Measurements from ENCODE around the gene GFY.
"Not testable (repeated sequence)": the region's sequence is repeated elsewhere in the genome, so short reads cannot be mapped to it uniquely, and the experiment has no call there.

Gene GFY

DNA sequence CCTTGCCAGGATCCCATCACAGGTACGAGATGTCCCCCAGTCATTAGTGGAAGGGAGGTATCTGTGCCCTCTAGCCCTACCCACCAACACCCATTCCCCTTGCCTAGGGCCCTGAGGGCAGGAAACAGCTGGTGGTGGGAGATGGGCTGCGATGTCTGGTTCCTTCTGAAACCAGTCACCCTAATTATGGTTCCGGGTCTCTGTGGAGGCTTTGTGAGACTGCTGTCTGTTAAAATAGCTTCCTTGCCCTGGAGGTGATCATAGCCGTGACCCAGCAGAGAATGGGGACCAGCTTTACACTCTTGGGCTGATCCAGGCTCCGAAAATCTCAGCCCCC lies 33.3 kb downstream of the GFY start:
- H3K4me2 ChIP-seq (ENCODE audit: low read depth, low read length): peak overlapping the region; percentile 62
- H4K20me1 ChIP-seq (ENCODE audit: insufficient read depth, low read length): no peaks in the 10 kb centered on the region
- no peaks in the 10 kb centered on the region for H3K9me3 ChIP-seq (replicated peaks; ENCODE audit: insufficient read depth, low read length)
- peak overlapping the region; percentile 95 for H3K27ac ChIP-seq (ENCODE audit: low read length)
- H3K27me3 ChIP-seq (replicated peaks; ENCODE audit: insufficient read depth, low read length): no peaks in the 10 kb centered on the region
- H3K9ac ChIP-seq (ENCODE audit: low read length): peak overlapping the region; percentile 59
- peaks cover 24% of the 10 kb centered on the region for H3K79me2 ChIP-seq (ENCODE audit: low read length)
- TF ChIP-seq EZH2 (optimal IDR thresholded peaks at IDR 0.05; ENCODE audit: low read depth, low read length): no peak
- TF ChIP-seq, protein P1, sequence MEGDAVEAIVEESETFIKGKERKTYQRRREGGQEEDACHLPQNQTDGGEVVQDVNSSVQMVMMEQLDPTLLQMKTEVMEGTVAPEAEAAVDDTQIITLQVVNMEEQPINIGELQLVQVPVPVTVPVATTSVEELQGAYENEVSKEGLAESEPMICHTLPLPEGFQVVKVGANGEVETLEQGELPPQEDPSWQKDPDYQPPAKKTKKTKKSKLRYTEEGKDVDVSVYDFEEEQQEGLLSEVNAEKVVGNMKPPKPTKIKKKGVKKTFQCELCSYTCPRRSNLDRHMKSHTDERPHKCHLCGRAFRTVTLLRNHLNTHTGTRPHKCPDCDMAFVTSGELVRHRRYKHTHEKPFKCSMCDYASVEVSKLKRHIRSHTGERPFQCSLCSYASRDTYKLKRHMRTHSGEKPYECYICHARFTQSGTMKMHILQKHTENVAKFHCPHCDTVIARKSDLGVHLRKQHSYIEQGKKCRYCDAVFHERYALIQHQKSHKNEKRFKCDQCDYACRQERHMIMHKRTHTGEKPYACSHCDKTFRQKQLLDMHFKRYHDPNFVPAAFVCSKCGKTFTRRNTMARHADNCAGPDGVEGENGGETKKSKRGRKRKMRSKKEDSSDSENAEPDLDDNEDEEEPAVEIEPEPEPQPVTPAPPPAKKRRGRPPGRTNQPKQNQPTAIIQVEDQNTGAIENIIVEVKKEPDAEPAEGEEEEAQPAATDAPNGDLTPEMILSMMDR (IDR thresholded peaks at IDR 0.05; ENCODE audit: low read length): no peak
- no peak for TF ChIP-seq EZH2phosphoT487 (IDR thresholded peaks at IDR 0.05; ENCODE audit: low read length)
- H3K4me1 ChIP-seq (ENCODE audit: low read length): peaks cover 20% of the 10 kb centered on the region
- no peaks in the 10 kb centered on the region for H3K36me3 ChIP-seq (replicated peaks; ENCODE audit: insufficient read depth, low read length)
- peak; percentile 48 for DNase-seq
- peaks cover 10% of the 10 kb centered on the region for H3F3A ChIP-seq (ENCODE audit: insufficient read depth, low read length)
- no peaks in the 10 kb centered on the region for H3K9me2 ChIP-seq (replicated peaks; ENCODE audit: insufficient read depth, low read length)
- H2AFZ ChIP-seq (ENCODE audit: low read length): peak overlapping the region; percentile 52
- peak overlapping the region; percentile 37 for H3K4me3 ChIP-seq (ENCODE audit: low read length)

DNA sequence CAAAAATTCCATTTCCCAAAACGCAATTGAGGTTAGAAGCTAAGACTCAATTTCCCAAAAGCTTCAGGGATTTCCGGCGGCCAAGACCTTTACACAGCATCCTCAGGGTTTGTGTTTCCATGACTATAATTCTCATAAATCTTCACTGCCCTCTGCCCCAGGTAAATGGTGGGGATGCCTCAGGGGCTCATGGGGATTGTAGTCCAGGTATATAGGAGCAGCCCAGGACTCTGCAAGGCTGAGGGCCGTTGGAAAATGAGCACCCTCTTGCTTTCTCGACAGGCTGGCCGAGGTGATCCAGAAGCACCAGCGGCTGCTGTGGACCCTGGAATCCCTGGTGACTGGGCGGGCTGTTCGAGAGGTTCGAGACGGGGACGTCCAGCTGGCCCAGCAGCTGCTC lies 34.2 kb downstream of the GFY start:
- Histone ChIP-seq H3K4me2 (ENCODE audit: low read depth, low read length) (no peak overlapping the region), H3K9me2 (replicated peaks; ENCODE audit: insufficient read depth, low read length) (no peaks in the 10 kb centered on the region), H3K36me3 (replicated peaks; ENCODE audit: insufficient read depth, low read length) (no peaks in the 10 kb centered on the region), H3K27me3 (replicated peaks; ENCODE audit: insufficient read depth, low read length) (no peaks in the 10 kb centered on the region), H3K27ac (ENCODE audit: low read length) (no peak overlapping the region), H3K4me1 (ENCODE audit: low read length) (peaks cover 16% of the 10 kb centered on the region), H3K4me3 (ENCODE audit: low read length) (no peak overlapping the region), H2AFZ (ENCODE audit: low read length) (no peak overlapping the region), H3K9me3 (replicated peaks; ENCODE audit: insufficient read depth, low read length) (no peaks in the 10 kb centered on the region), H3F3A (ENCODE audit: insufficient read depth, low read length) (peaks cover 10% of the 10 kb centered on the region), H3K79me2 (ENCODE audit: low read length) (peaks cover 16% of the 10 kb centered on the region), H3K9ac (ENCODE audit: low read length) (no peak overlapping the region), H4K20me1 (ENCODE audit: insufficient read depth, low read length) (no peaks in the 10 kb centered on the region)
- no peak for DNase-seq
- TF ChIP-seq EZH2phosphoT487 (IDR thresholded peaks at IDR 0.05; ENCODE audit: low read length): no peak
- TF ChIP-seq, protein P1 (IDR thresholded peaks at IDR 0.05; ENCODE audit: low read length): no peak
- no peak for TF ChIP-seq EZH2 (optimal IDR thresholded peaks at IDR 0.05; ENCODE audit: low read depth, low read length)

DNA sequence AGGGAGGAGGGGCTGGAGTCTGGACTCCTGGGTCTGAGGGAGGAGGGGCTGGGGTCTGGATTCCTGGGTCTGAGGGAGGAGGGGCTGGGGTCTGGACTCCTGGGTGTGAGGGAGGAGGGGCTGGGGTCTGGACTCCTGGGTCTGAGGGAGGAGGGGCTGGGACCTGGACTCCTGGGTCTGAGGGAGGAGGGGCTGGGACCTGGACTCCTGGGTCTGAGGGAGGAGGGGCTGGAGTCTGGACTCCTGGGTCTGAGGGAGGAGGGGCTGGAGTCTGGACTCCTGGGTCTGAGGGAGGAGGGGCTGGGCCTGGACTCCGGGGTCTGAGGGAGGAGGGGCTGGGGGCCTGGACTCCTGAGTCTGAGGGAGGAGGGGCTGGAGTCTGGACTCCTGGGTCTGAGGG lies 35.9 kb downstream of the GFY start:
- not testable (repeated sequence) for H3K4me3 ChIP-seq (ENCODE audit: low read length); H3K9me3 ChIP-seq (replicated peaks; ENCODE audit: insufficient read depth, low read length); DNase-seq; H3K36me3 ChIP-seq (replicated peaks; ENCODE audit: insufficient read depth, low read length); H4K20me1 ChIP-seq (ENCODE audit: insufficient read depth, low read length); H3K27ac ChIP-seq (ENCODE audit: low read length); H3K27me3 ChIP-seq (replicated peaks; ENCODE audit: insufficient read depth, low read length); H3K4me2 ChIP-seq (ENCODE audit: low read depth, low read length); H3K9me2 ChIP-seq (replicated peaks; ENCODE audit: insufficient read depth, low read length); H3K9ac ChIP-seq (ENCODE audit: low read length); H2AFZ ChIP-seq (ENCODE audit: low read length)
- H3K79me2 ChIP-seq (ENCODE audit: low read length): peaks cover 11% of the 10 kb centered on the region; the same call in 1 of the 2 replicates
- peaks cover 14% of the 10 kb centered on the region for H3K4me1 ChIP-seq (ENCODE audit: low read length)
- peaks cover 10% of the 10 kb centered on the region for H3F3A ChIP-seq (ENCODE audit: insufficient read depth, low read length)

DNA sequence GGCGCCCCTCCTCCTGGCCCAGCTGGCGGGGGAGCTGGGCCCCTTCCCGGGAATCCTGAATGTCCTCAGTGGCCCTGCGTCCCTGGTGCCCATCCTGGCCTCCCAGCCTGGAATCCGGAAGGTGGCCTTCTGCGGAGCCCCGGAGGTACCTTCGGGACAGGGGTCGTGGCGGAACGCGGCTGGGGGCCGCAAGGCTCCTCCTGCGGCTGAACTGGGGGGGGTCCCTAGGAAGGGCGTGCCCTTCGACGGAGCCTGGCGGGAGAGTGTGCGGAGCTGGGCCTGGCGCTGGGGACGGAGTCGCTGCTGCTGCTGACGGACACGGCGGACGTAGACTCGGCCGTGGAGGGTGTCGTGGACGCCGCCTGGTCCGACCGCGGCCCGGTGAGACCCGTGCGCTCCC lies 36.5 kb downstream of the GFY start:
- DNase-seq: no peak
- H3K4me3 ChIP-seq (ENCODE audit: low read length): no peak overlapping the region
- no peak overlapping the region for H2AFZ ChIP-seq (ENCODE audit: low read length)
- no peaks in the 10 kb centered on the region for H3K9me2 ChIP-seq (replicated peaks; ENCODE audit: insufficient read depth, low read length)
- H3K9ac ChIP-seq (ENCODE audit: low read length): no peak overlapping the region
- H3K27me3 ChIP-seq (replicated peaks; ENCODE audit: insufficient read depth, low read length): no peaks in the 10 kb centered on the region
- no peaks in the 10 kb centered on the region for H3K9me3 ChIP-seq (replicated peaks; ENCODE audit: insufficient read depth, low read length)
- no peaks in the 10 kb centered on the region for H3K36me3 ChIP-seq (replicated peaks; ENCODE audit: insufficient read depth, low read length)
- H3F3A ChIP-seq (ENCODE audit: insufficient read depth, low read length): peaks cover 10% of the 10 kb centered on the region
- TF ChIP-seq, protein P1 (IDR thresholded peaks at IDR 0.05; ENCODE audit: low read length): no peak
- TF ChIP-seq EZH2 (optimal IDR thresholded peaks at IDR 0.05; ENCODE audit: low read depth, low read length) (no peak), EZH2phosphoT487 (IDR thresholded peaks at IDR 0.05; ENCODE audit: low read length) (no peak)
- no peak overlapping the region for H3K4me2 ChIP-seq (ENCODE audit: low read depth, low read length)
- H3K27ac ChIP-seq (ENCODE audit: low read length): no peak overlapping the region
- H3K4me1 ChIP-seq (ENCODE audit: low read length): peaks cover 14% of the 10 kb centered on the region
- peaks cover 8% of the 10 kb centered on the region; the same call in 1 of the 2 replicates for H3K79me2 ChIP-seq (ENCODE audit: low read length)
- no peaks in the 10 kb centered on the region for H4K20me1 ChIP-seq (ENCODE audit: insufficient read depth, low read length)
